GM23248 (cell line): Measurements from ENCODE around the gene MTFMT.

Experiments
- EZH2 ChIP-seq: fragments of 200-600 bp; sonication (generic); IDR thresholded peaks from 2 replicates; pipeline ENCODE4 v1.6.1; 2018; ENCODE audit warnings: antibody characterized with exemption, mild to moderate bottlenecking; ENCODE audit not compliant: insufficient read depth, poor library complexity, severe bottlenecking
- EZH2phosphoT487 ChIP-seq: fragments of 200-600 bp; sonication (generic); IDR thresholded peaks from 2 replicates; pipeline ENCODE4 v1.6.1; 2018; ENCODE audit warnings: antibody characterized with exemption, moderate library complexity, mild to moderate bottlenecking, low read depth; ENCODE audit not compliant: insufficient read depth

GRCh38 chr15:64954395-64954794, 75.0 kb downstream of the MTFMT start:
- no peak for TF ChIP-seq EZH2phosphoT487
- no peak for TF ChIP-seq EZH2
